Left colon (tissue), 2 donors: ENCODE data around the gene CFAP46. TPM values are rescaled to one million over a fixed set of nuclear protein-coding genes. Genes with fewer than 3 reads are reported as not detected.
A peak's percentile ranks its signal among the peaks of the same experiment; 100 is the strongest.

Source experiments
- ATAC-seq: fragments of 200-7000 bp; cut with Tn5 transposase; one replicate; pipeline ENCODE4 v1.9.1; 2020; ENCODE audit warnings: mild to moderate bottlenecking, moderate library complexity
- DNase-seq, 2 donors: peaks; one replicate each; pipeline ENCODE4 v3.0.0-alpha.2; 2020
- intact Hi-C, 2 donors: fragments of 100-400 bp; cut with DNase I in 1 of 2; cut with micrococcal nuclease in 1 of 2; formaldehyde crosslinking; loops; one replicate each; pipeline versions ENCODE4 v1.11.2 to v1.14.0; 2022; cut with DNase I, micrococcal nuclease
- long read RNA-seq: library from polyadenylated mRNA; unstranded; transcript quantifications from one replicate; pipeline ENCODE4 v2.0.0, GENCODE V29; 2021
- total RNA-seq, 2 donors: library from RNA; stranded (reverse); fragmentation: NEBNext Ultra II Directional; extraction: Animal tissue kit (Norgen Biotek cat#: 25700); gene quantifications; one replicate each; pipeline ENCODE4 v1.2.1, GENCODE V29; 2021
- donor health status: DM: no; HTN: no; CAD: no.
- donor health status: DM: yes; HTN: yes; CAD: no.

Gene CFAP46
- total RNA-seq, result under 1 TPM in 1 of 2 donors, not detected in 1; 0.37 TPM
- long read RNA-seq, result 0 reads

- intact Hi-C loops, result no loop called here
- DNase-seq (peak in 1 of 2 donors; percentile 29), ATAC-seq (no peak)
Observed at GRCh38 chr10:132942101-132943057, at the start of gene CFAP46. Gene CFAP46 (minus strand): TSS chr10:132942570. CDS start chr10:132942484, 86 bp downstream.

- intact Hi-C loops, result no loop called here
- no peak for ATAC-seq
- DNase-seq, result no peak
Observed at GRCh38 chr10:132991706-132992432, 49.5 kb upstream of the CFAP46 start.

GRCh38 chr10:132990684-132991545, 48.5 kb upstream of the CFAP46 start:
- no peak for ATAC-seq
- intact Hi-C loops, result no loop called here
- DNase-seq, result no peak

- intact Hi-C loops, result no loop called here
- DNase-seq (no peak), ATAC-seq (no peak)
Observed at GRCh38 chr10:132989476-132990415, 47.4 kb upstream of the CFAP46 start.

GRCh38 chr10:132988988-132989387, 46.6 kb upstream of the CFAP46 start:
- intact Hi-C loops, result no loop called here
- ATAC-seq (no peak), DNase-seq (no peak)

GRCh38 chr10:132987671-132988571, 45.6 kb upstream of the CFAP46 start:
- intact Hi-C loops, result no loop called here
- no peak for ATAC-seq
- DNase-seq, result no peak

GRCh38 chr10:132986978-132987377, 44.6 kb upstream of the CFAP46 start:
- no peak for DNase-seq
- no peak for ATAC-seq
- intact Hi-C loops, result no loop called here

GRCh38 chr10:132986576-132986975, 44.2 kb upstream of the CFAP46 start:
- intact Hi-C loops, result no loop called here
- DNase-seq, result no peak
- no peak for ATAC-seq

GRCh38 chr10:132986076-132986475, 43.7 kb upstream of the CFAP46 start:
- intact Hi-C loops, result no loop called here
- no peak for DNase-seq
- ATAC-seq, result no peak

GRCh38 chr10:132985546-132985900, 43.2 kb upstream of the CFAP46 start:
- intact Hi-C loops, result no loop called here
- ATAC-seq (no peak), DNase-seq (no peak)

- DNase-seq (no peak), ATAC-seq (no peak)
- intact Hi-C loops, result no loop called here
Observed at GRCh38 chr10:132984801-132985545, 42.6 kb upstream of the CFAP46 start.

- intact Hi-C loops, result no loop called here
- DNase-seq, result no peak
Observed at GRCh38 chr10:132984008-132984295, 41.6 kb upstream of the CFAP46 start.

GRCh38 chr10:132983252-132984007, 41.1 kb upstream of the CFAP46 start:
- intact Hi-C loops, result no loop called here
- no peak for ATAC-seq
- DNase-seq, result no peak

More at GRCh38 chr10:132984008-132984295, 41.6 kb upstream of the CFAP46 start:
- ATAC-seq, result no peak

- ATAC-seq (no peak), DNase-seq (no peak)
- intact Hi-C loops, result no loop called here
Observed at GRCh38 chr10:132982301-132982989, 40.1 kb upstream of the CFAP46 start.

GRCh38 chr10:132981746-132982145, 39.4 kb upstream of the CFAP46 start:
- intact Hi-C loops, result no loop called here
- ATAC-seq (no peak), DNase-seq (no peak)
